Activated naive CD4-positive, alpha-beta T cell treated with anti-CD3 and anti-CD28 coated beads, Interleukin-2, amount 50 U/mL, for 24 hours (primary cell): Measurements from ENCODE around the gene GYS1.

ENCODE experiments used
- H3K27ac Mint-ChIP-seq: one replicate; pipeline ENCODE4 v1.8.0; 2021; ENCODE audit warnings: mild to moderate bottlenecking, mixed read lengths
- H3K27me3 Mint-ChIP-seq: one replicate; pipeline ENCODE4 v1.8.0; 2021; ENCODE audit warnings: mixed read lengths
- H3K36me3 Mint-ChIP-seq: one replicate; pipeline ENCODE4 v1.8.0; 2021; ENCODE audit warnings: mixed read lengths
- H3K4me1 Mint-ChIP-seq: one replicate; pipeline ENCODE4 v1.8.0; 2021; ENCODE audit warnings: mixed read lengths
- H3K4me3 Mint-ChIP-seq: one replicate; pipeline ENCODE4 v1.8.0; 2021; ENCODE audit warnings: mild to moderate bottlenecking, mixed read lengths
- H3K9me3 Mint-ChIP-seq: one replicate; pipeline ENCODE4 v1.8.0; 2021; ENCODE audit warnings: mixed read lengths

Gene GYS1

DNA sequence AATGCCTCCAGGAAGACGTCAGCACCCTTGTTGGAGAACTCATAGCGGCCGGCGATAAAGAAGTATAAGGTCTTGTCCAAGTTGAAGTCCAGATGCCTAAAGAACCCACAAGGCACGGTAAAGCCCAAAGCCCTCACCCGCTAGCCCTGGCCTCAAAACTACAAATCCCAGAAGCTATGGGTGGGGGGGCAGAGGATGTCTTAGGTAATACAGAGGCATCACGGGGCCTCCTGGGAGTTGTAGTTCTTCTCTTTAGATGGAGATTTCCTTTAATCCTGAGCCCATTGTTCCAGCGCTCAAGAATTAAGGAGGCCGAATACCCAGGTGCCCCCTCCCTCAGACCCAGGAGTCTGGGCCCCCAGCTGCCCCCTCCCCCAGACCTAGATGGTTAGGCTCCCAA lies 10.8 kb downstream of the GYS1 start:
- no peaks in the 10 kb centered on the region for H3K9me3 Mint-ChIP-seq
- no peaks in the 10 kb centered on the region for H3K27me3 Mint-ChIP-seq
- no peak overlapping the region for H3K4me3 Mint-ChIP-seq
- peaks cover 12% of the 10 kb centered on the region for H3K36me3 Mint-ChIP-seq
- peaks cover 2% of the 10 kb centered on the region for H3K4me1 Mint-ChIP-seq
- no peak overlapping the region for H3K27ac Mint-ChIP-seq

- no peak overlapping the region for H3K27ac Mint-ChIP-seq
- H3K4me3 Mint-ChIP-seq = no peak overlapping the region
- H3K9me3 Mint-ChIP-seq = no peaks in the 10 kb centered on the region
- no peaks in the 10 kb centered on the region for H3K4me1 Mint-ChIP-seq
- peaks cover 12% of the 10 kb centered on the region for H3K36me3 Mint-ChIP-seq
- no peaks in the 10 kb centered on the region for H3K27me3 Mint-ChIP-seq
Measured at GRCh38 chr19:48977061-48977460, 16.0 kb downstream of the GYS1 start.

GRCh38 chr19:48975947-48976847 lies 16.9 kb downstream of the GYS1 start:
- H3K4me1 Mint-ChIP-seq = peaks cover under 1% of the 10 kb centered on the region
- no peaks in the 10 kb centered on the region for H3K27me3 Mint-ChIP-seq
- H3K36me3 Mint-ChIP-seq = peaks cover 12% of the 10 kb centered on the region
- H3K4me3 Mint-ChIP-seq = no peak overlapping the region
- peak overlapping the region; percentile 12 for H3K27ac Mint-ChIP-seq
- H3K9me3 Mint-ChIP-seq = no peaks in the 10 kb centered on the region

- Mint-ChIP-seq H3K36me3 (peaks cover 9% of the 10 kb centered on the region), H3K9me3 (no peaks in the 10 kb centered on the region), H3K27ac (peak overlapping the region; percentile 41), H3K4me1 (peaks cover 17% of the 10 kb centered on the region), H3K27me3 (no peaks in the 10 kb centered on the region), H3K4me3 (no peak overlapping the region)
Measured at GRCh38 chr19:48970923-48971395, 22.1 kb downstream of the GYS1 start.

DNA sequence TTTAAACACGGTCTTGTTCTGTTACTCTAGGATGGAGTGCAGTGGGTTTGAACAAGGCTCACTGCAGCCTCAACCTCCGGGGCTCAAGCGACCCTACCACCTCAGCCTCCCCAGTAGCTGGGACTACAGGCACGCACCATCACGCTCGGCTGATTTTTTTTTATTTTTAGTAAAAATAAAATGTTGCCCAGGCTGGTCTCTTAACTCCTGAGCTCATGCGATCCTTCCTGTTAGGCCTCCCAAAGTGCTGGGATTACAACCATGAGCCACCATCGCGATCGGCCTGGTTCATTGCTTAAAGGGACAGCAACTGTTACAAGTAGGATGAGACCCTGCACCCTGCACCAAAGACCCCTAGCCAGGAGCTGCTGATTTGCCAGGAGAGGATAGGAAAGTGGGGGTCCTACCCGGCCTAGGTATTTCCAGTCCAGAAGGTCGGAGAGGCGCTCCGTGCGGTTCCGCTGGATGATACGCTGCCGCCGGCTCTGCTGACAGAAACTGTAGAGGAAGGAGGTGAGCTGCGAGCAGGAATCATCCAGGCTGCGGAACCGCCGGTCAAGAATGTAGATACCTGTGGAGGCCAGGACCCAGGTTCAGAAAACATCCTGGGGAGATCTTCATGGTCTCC lies 22.9 kb downstream of the GYS1 start:
- H3K4me1 Mint-ChIP-seq = peaks cover 24% of the 10 kb centered on the region
- peaks cover 10% of the 10 kb centered on the region for H3K36me3 Mint-ChIP-seq
- H3K27me3 Mint-ChIP-seq = no peaks in the 10 kb centered on the region
- no peak overlapping the region for H3K27ac Mint-ChIP-seq
- no peaks in the 10 kb centered on the region for H3K9me3 Mint-ChIP-seq
- H3K4me3 Mint-ChIP-seq = no peak overlapping the region

- H3K27ac Mint-ChIP-seq = peak overlapping the region; percentile 41
- peaks cover 10% of the 10 kb centered on the region for H3K36me3 Mint-ChIP-seq
- H3K4me3 Mint-ChIP-seq = no peak overlapping the region
Measured at GRCh38 chr19:48969276-48970138, 23.6 kb downstream of the GYS1 start.

DNA sequence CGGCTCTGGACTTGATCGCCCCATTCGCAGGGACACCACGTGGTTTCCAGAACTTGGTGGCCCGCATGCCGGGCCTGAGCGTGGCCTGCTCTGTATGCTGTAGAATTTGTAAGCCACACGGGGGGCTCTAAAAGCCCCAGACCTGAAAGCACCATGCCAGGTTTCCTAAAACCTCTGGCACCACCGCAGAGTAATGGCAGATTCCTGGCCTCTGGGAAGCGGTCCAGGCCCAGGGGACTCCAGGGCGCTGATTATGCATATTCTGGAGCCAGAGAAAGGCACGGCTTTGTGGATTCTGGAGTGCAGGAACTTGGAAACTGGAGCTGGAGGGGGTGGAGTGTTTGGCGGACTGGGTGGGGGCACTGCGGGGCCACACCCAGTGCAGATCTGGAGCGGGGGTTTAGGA lies 24.3 kb downstream of the GYS1 start:
- peaks cover 38% of the 10 kb centered on the region for H3K4me1 Mint-ChIP-seq
- H3K27me3 Mint-ChIP-seq = no peaks in the 10 kb centered on the region
- H3K9me3 Mint-ChIP-seq = no peaks in the 10 kb centered on the region
- no peak overlapping the region for H3K4me3 Mint-ChIP-seq
- H3K27ac Mint-ChIP-seq = no peak overlapping the region
- H3K36me3 Mint-ChIP-seq = peaks cover 10% of the 10 kb centered on the region

More at GRCh38 chr19:48969276-48970138, 23.6 kb downstream of the GYS1 start:
- no peaks in the 10 kb centered on the region for H3K27me3 Mint-ChIP-seq
- H3K9me3 Mint-ChIP-seq = no peaks in the 10 kb centered on the region
- peaks cover 31% of the 10 kb centered on the region for H3K4me1 Mint-ChIP-seq

GRCh38 chr19:48968179-48968661 lies 24.9 kb downstream of the GYS1 start:
- peak overlapping the region; percentile 12 for H3K4me3 Mint-ChIP-seq
- no peaks in the 10 kb centered on the region for H3K27me3 Mint-ChIP-seq
- H3K4me1 Mint-ChIP-seq = peaks cover 44% of the 10 kb centered on the region
- H3K27ac Mint-ChIP-seq = peak overlapping the region; percentile 70
- no peaks in the 10 kb centered on the region for H3K9me3 Mint-ChIP-seq
- peaks cover 10% of the 10 kb centered on the region for H3K36me3 Mint-ChIP-seq

DNA sequence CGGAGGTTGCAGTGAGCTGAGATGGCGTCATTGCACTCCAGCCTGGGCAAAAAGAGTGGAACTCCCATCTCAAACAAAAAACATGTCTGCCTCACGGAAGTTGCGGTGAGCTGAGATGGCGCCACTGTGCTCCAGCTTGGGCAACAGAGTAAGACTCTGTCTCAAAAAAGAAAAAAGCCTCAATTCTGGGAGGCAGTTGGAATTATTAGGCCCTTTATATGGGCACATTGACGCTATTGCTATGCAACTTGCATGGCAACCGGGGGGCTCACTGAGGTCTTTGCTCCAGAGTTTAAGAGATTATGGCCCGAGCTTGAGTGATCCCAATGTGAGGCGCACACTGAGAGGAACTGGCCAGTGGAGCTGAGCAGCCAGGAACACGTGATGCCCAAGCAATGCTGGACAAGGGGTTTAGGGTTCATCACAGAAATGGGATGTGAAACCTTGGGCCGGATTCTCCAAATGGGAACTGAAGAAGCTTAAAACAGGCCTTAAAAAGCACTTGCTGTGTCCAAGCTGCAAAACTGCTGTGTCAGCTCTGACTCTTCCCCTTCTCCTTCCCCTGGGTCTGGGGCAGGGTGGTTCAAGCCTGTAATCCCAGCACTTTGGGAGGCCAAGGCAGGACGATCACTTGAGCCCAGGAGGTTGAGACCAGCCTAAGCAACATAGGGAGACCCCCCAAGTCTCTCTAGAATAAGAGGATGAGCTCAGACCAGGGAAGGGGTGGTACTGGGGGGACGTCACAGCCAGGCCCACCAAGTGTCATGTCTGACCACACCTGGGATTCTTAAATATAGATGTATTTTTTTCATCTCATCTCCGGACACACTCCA lies 25.5 kb downstream of the GYS1 start:
- Mint-ChIP-seq H3K4me3 (peak overlapping the region; percentile 95), H3K9me3 (no peaks in the 10 kb centered on the region), H3K36me3 (peaks cover 10% of the 10 kb centered on the region), H3K27me3 (no peaks in the 10 kb centered on the region), H3K4me1 (peaks cover 51% of the 10 kb centered on the region), H3K27ac (peak overlapping the region; percentile 70)

DNA sequence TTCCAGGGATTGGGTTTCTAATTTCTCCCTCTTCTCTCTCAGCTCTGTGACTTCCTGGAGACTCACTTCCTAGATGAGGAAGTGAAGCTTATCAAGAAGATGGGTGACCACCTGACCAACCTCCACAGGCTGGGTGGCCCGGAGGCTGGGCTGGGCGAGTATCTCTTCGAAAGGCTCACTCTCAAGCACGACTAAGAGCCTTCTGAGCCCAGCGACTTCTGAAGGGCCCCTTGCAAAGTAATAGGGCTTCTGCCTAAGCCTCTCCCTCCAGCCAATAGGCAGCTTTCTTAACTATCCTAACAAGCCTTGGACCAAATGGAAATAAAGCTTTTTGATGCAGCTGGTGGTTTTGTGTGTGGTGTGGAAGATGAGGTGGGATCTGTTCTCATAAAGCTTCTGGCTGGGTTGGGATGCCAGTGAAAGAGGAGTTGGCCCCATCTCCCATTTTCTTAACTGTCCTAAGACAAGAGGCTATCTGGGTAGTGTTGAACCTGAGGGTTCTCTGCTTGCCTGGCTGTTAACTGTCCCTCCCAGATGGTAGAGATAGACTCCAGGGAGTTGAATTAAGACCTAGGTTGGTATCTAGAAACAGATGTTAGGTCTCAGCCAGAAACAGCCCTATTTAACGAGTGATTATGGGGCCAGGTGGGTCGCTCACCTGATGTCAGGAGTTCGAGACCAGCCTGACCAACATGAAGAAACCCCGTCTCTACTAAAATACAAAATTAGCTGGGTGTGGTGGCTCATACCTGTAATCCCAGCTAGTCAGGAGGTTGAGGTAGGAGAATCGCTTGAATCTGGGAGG lies 26.4 kb downstream of the GYS1 start:
- Mint-ChIP-seq H3K4me3 (peak overlapping the region; percentile 95), H3K36me3 (peaks cover 10% of the 10 kb centered on the region), H3K27ac (peak overlapping the region; percentile 99), H3K27me3 (no peaks in the 10 kb centered on the region), H3K9me3 (no peaks in the 10 kb centered on the region), H3K4me1 (peaks cover 58% of the 10 kb centered on the region)

- Mint-ChIP-seq H3K36me3 (peaks cover 12% of the 10 kb centered on the region), H3K27me3 (no peaks in the 10 kb centered on the region), H3K9me3 (no peaks in the 10 kb centered on the region), H3K4me1 (peaks cover 62% of the 10 kb centered on the region), H3K4me3 (peak overlapping the region; percentile 95), H3K27ac (peak overlapping the region; percentile 99)
Measured at GRCh38 chr19:48965806-48966540, 27.1 kb downstream of the GYS1 start.

- Mint-ChIP-seq H3K27ac (peak within 1 kb of the TSS; percentile 99), H3K4me3 (peak within 1 kb of the TSS; percentile 95), H3K27me3 (no peaks in the 10 kb centered on the region), H3K4me1 (peaks cover 59% of the 10 kb centered on the region), H3K36me3 (peaks cover 13% of the 10 kb centered on the region), H3K9me3 (no peaks in the 10 kb centered on the region)
Measured at GRCh38 chr19:48965040-48965805, 27.9 kb downstream of the GYS1 start, which contains the start of gene FTL. Gene FTL (plus strand): TSS chr19:48965309. CDS start chr19:48965508, 199 bp downstream.
